C4-2B (cell line): ENCODE data around the gene CSGALNACT2.

Source experiments
- CTCF ChIP-seq: fragments of 450-650 bp; conservative IDR thresholded peaks from 2 replicates; pipeline ENCODE4 v1.5.1; 2017; ENCODE audit warnings: mild to moderate bottlenecking
- ZFX ChIP-seq: fragments of 450-650 bp; IDR thresholded peaks from 2 replicates; pipeline ENCODE4 v1.6.1; 2017

- TF ChIP-seq CTCF: no peak
- no peak for TF ChIP-seq ZFX
These were observed 22.0 kb downstream of the CSGALNACT2 start for GRCh38 chr10:43160046-43160920.
